LNCaP clone FGC (cell line): ENCODE data around the gene ARHGEF1.

Experiments used
- DNase-seq: peaks from one replicate; pipeline ENCODE4 v3.0.0-alpha.2; 2011; ENCODE audit warnings: low read depth
- H3K4me3 ChIP-seq: 2 replicates; pipeline ENCODE4 v1.5.1; 2011; ENCODE audit warnings: mild to moderate bottlenecking, low read depth, low read length, control low read depth
- CTCF ChIP-seq: IDR thresholded peaks from 2 replicates; pipeline ENCODE4 v1.5.1; 2012; ENCODE audit warnings: mild to moderate bottlenecking; ENCODE audit not compliant: control insufficient read depth, insufficient read depth; ENCODE audit errors: extremely low read depth

Gene ARHGEF1

GRCh38 chr19:41951686-41952172 is 68.7 kb downstream of the ARHGEF1 start:
- no peak for DNase-seq
- TF ChIP-seq CTCF, result peak; percentile 72
- H3K4me3 ChIP-seq, result no peak overlapping the region

GRCh38 chr19:41955521-41955920 is 72.5 kb downstream of the ARHGEF1 start:
- no peak for DNase-seq
- no peak overlapping the region for H3K4me3 ChIP-seq
- TF ChIP-seq CTCF, result no peak

GRCh38 chr19:41956621-41957020 is 73.6 kb downstream of the ARHGEF1 start:
- DNase-seq, result no peak
- H3K4me3 ChIP-seq, result no peak overlapping the region
- no peak for TF ChIP-seq CTCF
